Keratinocyte (primary cell): ENCODE results near the gene MAP3K5.

ENCODE experiments used
- EZH2 ChIP-seq: IDR thresholded peaks from one replicate; pipeline ENCODE4 v1.6.1; 2012; ENCODE audit warnings: inconsistent platforms, mild to moderate bottlenecking, low read length, moderate library complexity
- TF ChIP-seq, protein P1 (sequence below), 3 experiments: IDR thresholded peaks in 1 of 3; conservative IDR thresholded peaks in 1 of 3; optimal IDR thresholded peaks in 1 of 3; 2 replicates in 2 of 3; 3 replicates in 1 of 3; pipeline versions ENCODE3 to v1.5.1; 2011; ENCODE audit warnings: low read length in 3 of 3, mild to moderate bottlenecking in 3 of 3, moderate library complexity in 2 of 3, control low read depth in 1 of 3, inconsistent platforms in 1 of 3; ENCODE audit not compliant: insufficient read depth in 2 of 3; ENCODE audit errors: extremely low read depth in 1 of 3

DNA sequence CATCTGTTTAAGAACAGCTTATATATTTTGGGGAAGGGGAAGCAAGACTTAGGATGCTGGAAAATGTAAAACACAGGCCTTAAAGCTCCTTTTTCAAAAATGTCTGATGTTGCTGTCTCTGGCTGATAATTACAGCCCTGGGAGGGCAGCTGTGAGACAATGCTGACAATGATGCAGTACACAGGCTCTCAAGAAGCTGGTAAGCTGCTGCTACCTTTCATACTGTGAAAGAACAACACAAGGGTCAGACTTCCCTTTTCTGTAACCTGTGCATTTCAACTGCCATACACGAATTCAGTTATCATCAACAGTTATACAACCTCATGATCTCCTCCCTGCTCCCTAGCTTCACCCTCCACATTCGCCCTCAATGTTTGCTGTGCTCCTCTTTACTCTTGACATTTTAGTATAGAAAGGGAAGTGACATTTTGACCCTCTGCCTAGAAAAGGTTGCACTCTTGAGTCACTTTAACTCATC lies 267.3 kb downstream of the MAP3K5 start:
- TF ChIP-seq, protein P1, sequence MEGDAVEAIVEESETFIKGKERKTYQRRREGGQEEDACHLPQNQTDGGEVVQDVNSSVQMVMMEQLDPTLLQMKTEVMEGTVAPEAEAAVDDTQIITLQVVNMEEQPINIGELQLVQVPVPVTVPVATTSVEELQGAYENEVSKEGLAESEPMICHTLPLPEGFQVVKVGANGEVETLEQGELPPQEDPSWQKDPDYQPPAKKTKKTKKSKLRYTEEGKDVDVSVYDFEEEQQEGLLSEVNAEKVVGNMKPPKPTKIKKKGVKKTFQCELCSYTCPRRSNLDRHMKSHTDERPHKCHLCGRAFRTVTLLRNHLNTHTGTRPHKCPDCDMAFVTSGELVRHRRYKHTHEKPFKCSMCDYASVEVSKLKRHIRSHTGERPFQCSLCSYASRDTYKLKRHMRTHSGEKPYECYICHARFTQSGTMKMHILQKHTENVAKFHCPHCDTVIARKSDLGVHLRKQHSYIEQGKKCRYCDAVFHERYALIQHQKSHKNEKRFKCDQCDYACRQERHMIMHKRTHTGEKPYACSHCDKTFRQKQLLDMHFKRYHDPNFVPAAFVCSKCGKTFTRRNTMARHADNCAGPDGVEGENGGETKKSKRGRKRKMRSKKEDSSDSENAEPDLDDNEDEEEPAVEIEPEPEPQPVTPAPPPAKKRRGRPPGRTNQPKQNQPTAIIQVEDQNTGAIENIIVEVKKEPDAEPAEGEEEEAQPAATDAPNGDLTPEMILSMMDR (optimal IDR thresholded peaks at IDR 0.05 in 1 of 3, IDR thresholded peaks at IDR 0.05 in 1 of 3, conservative IDR thresholded peaks at IDR 0.05 in 1 of 3; ENCODE audit: extremely low read depth in 1 of 3, insufficient read depth in 2 of 3, low read length in 3 of 3) = no peak
- TF ChIP-seq EZH2 = no peak
